ENCODE data around the gene ANXA4.
"Not testable (repeated sequence)": the region's sequence is repeated elsewhere in the genome, so short reads cannot be mapped to it uniquely, and the experiment has no call there.

The ANXA4 gene

GRCh38 chr2:69779258-69780001 is 37.5 kb downstream of the ANXA4 start:
- no peak for DNase-seq

GRCh38 chr2:69780921-69781320 is 39.0 kb downstream of the ANXA4 start:
- no peak for DNase-seq

- no peak for DNase-seq
Observed at GRCh38 chr2:69781321-69782248, 39.7 kb downstream of the ANXA4 start.

GRCh38 chr2:69784228-69784627 is 42.3 kb downstream of the ANXA4 start:
- DNase-seq: no peak

- no peak for DNase-seq
Observed at GRCh38 chr2:69785358-69785757, 43.4 kb downstream of the ANXA4 start.

GRCh38 chr2:69786052-69786560 is 44.2 kb downstream of the ANXA4 start:
- DNase-seq: no peak

- DNase-seq: no peak
Observed at GRCh38 chr2:69789175-69789721, 47.3 kb downstream of the ANXA4 start.

- DNase-seq: peak in 2 of 3 donors; percentile 26 to 38
Observed at GRCh38 chr2:69789772-69790600, 48.1 kb downstream of the ANXA4 start.

GRCh38 chr2:69790601-69790959 is 48.6 kb downstream of the ANXA4 start:
- no peak for DNase-seq

GRCh38 chr2:69791045-69791444 is 49.1 kb downstream of the ANXA4 start:
- DNase-seq: no peak

GRCh38 chr2:69796174-69796573 is 54.2 kb downstream of the ANXA4 start:
- DNase-seq: no peak

- no peak for DNase-seq
Observed at GRCh38 chr2:69797235-69797634, 55.3 kb downstream of the ANXA4 start.

- no peak for DNase-seq
Observed at GRCh38 chr2:69797836-69798289, 55.9 kb downstream of the ANXA4 start.

- DNase-seq: peak; percentile 35 to 54 (median 38)
Observed at GRCh38 chr2:69798290-69798908, 56.5 kb downstream of the ANXA4 start.

GRCh38 chr2:69798909-69799526 is 57.1 kb downstream of the ANXA4 start:
- DNase-seq: no peak

GRCh38 chr2:69801745-69802290 is 59.9 kb downstream of the ANXA4 start:
- DNase-seq: no peak

GRCh38 chr2:69802781-69803367 is 60.9 kb downstream of the ANXA4 start:
- not testable (repeated sequence) for DNase-seq

- DNase-seq: no peak
Observed at GRCh38 chr2:69804416-69804815, 62.5 kb downstream of the ANXA4 start.

- DNase-seq: no peak
Observed at GRCh38 chr2:69805887-69806286, 64.0 kb downstream of the ANXA4 start.

- no peak for DNase-seq
Observed at GRCh38 chr2:69807821-69808540, 66.0 kb downstream of the ANXA4 start.

Data from suppressor macrophage treated with lipopolysaccharide for 1 hour (primary cell).